H1 (cell line): ENCODE data around the gene TBC1D22A. TPM values are rescaled to one million over a fixed set of nuclear protein-coding genes. Genes with fewer than 3 reads are reported as not detected.

Experiments used
- CTCF ChIA-PET: fragments of 300-600 bp; sonication (Branson Sonifier 250); formaldehyde crosslinking; loops from one replicate; lab custom pipeline; 2021; ENCODE audit not compliant: partially characterized antibody; lab: Charles Lee
- POLR2A ChIA-PET: fragments of 300-600 bp; sonication (Branson Sonifier 250); formaldehyde crosslinking; loops from one replicate; lab custom pipeline; 2021; ENCODE audit warnings: inconsistent platforms; ENCODE audit not compliant: partially characterized antibody; lab: Charles Lee
- DNase-seq, 2 experiments: peaks; one replicate each; pipeline versions ENCODE4 v3.0.0 to v3.0.0-alpha.2; 2010 to 2022; ENCODE audit warnings: low spot score in 2 of 2, low read depth in 1 of 2, mixed read lengths in 1 of 2
- FAIRE-seq: peaks from 2 replicates; lab custom pipeline; 2011; peaks lifted over from hg19 to GRCh38; lab: Jason Lieb, UNC
- H2AFZ ChIP-seq: 2 replicates; pipeline ENCODE4 v1.8.1; 2012; ENCODE audit warnings: low read length, inconsistent platforms
- H2AK5ac ChIP-seq: 2 replicates; pipeline ENCODE4 v1.6.1; 2013; ENCODE audit warnings: low read depth, low read length
- H2BK120ac ChIP-seq: replicated peaks from 2 replicates; pipeline ENCODE3; 2013; ENCODE audit warnings: low read depth, low read length, inconsistent platforms
- H2BK12ac ChIP-seq: 2 replicates; pipeline ENCODE4 v1.6.1; 2013; ENCODE audit warnings: low read depth, low read length
- H2BK15ac ChIP-seq: 2 replicates; pipeline ENCODE4 v1.6.1; 2013; ENCODE audit warnings: low read length
- H2BK20ac ChIP-seq: 2 replicates; pipeline ENCODE4 v1.6.1; 2013; ENCODE audit warnings: low read length
- H2BK5ac ChIP-seq: 2 replicates; pipeline ENCODE4 v1.6.1; 2013; ENCODE audit warnings: low read depth, low read length
- H3K14ac ChIP-seq: 2 replicates; pipeline ENCODE4 v1.6.1; 2013; ENCODE audit warnings: inconsistent platforms; ENCODE audit not compliant: insufficient read length
- H3K18ac ChIP-seq: 2 replicates; pipeline ENCODE4 v1.6.1; 2013; ENCODE audit warnings: low read length; ENCODE audit errors: extremely low read depth
- H3K23ac ChIP-seq: 2 replicates; pipeline ENCODE4 v1.6.1; 2013; ENCODE audit warnings: inconsistent platforms; ENCODE audit not compliant: insufficient read length
- H3K23me2 ChIP-seq: 2 replicates; pipeline ENCODE4 v1.6.1; 2013; ENCODE audit warnings: low read depth, low read length
- H3K27ac ChIP-seq: 2 replicates; pipeline ENCODE4 v1.6.1; 2011; ENCODE audit warnings: low read depth, low read length, inconsistent platforms
- H3K27me3 ChIP-seq, 4 experiments: replicated peaks in 1 of 4; 1 replicate in 1 of 4; 2 replicates in 3 of 4; pipeline versions ENCODE4 v1.6.1 to v1.8.1; 2011 to 2013; ENCODE audit warnings: low read length in 3 of 4, mild to moderate bottlenecking in 3 of 4, inconsistent platforms in 2 of 4, mixed read lengths in 2 of 4, moderate library complexity in 1 of 4; ENCODE audit not compliant: control insufficient read depth in 3 of 4, insufficient read depth in 3 of 4; ENCODE audit errors: extremely low read depth in 1 of 4
- H3K36me3 ChIP-seq, 4 experiments: 2 replicates each; pipeline versions ENCODE4 v1.6.1 to v1.8.1; 2011 to 2013; ENCODE audit warnings: mild to moderate bottlenecking in 4 of 4, low read length in 3 of 4, moderate library complexity in 2 of 4, control low read depth in 1 of 4, inconsistent platforms in 1 of 4; ENCODE audit not compliant: insufficient read depth in 4 of 4, control insufficient read depth in 2 of 4
- H3K4ac ChIP-seq: replicated peaks from 2 replicates; pipeline ENCODE3; 2013; ENCODE audit warnings: low read length, low read depth, mixed read lengths, inconsistent platforms; ENCODE audit not compliant: insufficient read length
- H3K4me1 ChIP-seq, 4 experiments: replicated peaks in 1 of 4; 1 replicate in 1 of 4; 2 replicates in 3 of 4; pipeline versions ENCODE4 v1.6.1 to v1.8.1; 2011 to 2013; ENCODE audit warnings: low read length in 3 of 4, inconsistent platforms in 2 of 4, mixed read lengths in 1 of 4; ENCODE audit not compliant: insufficient read depth in 4 of 4, control insufficient read depth in 3 of 4
- H3K4me2 ChIP-seq, 2 experiments: 2 replicates each; pipeline versions ENCODE4 v1.6.1 to v1.8.1; 2011 to 2013; ENCODE audit warnings: low read depth in 2 of 2, low read length in 2 of 2, control low read depth in 1 of 2, inconsistent platforms in 1 of 2, mild to moderate bottlenecking in 1 of 2; ENCODE audit not compliant: insufficient read depth in 1 of 2
- H3K4me3 ChIP-seq, 4 experiments: fragments of 200-600, 300-600 bp in 1 of 4; sonication (generic), shearing (Covaris generic), sonication (Bioruptor Twin) in 1 of 4; 2 replicates each; pipeline versions ENCODE4 v1.5.1 to v1.8.1; 2011 to 2016; ENCODE audit warnings: low read length in 4 of 4, low read depth in 3 of 4, control low read depth in 2 of 4, inconsistent platforms in 2 of 4, mild to moderate bottlenecking in 2 of 4, mixed read lengths in 1 of 4, moderate library complexity in 1 of 4; ENCODE audit not compliant: insufficient read depth in 2 of 4; ENCODE audit errors: extremely low read depth in 1 of 4
- H3K56ac ChIP-seq: replicated peaks from 2 replicates; pipeline ENCODE3; 2013; ENCODE audit warnings: low read depth, mild to moderate bottlenecking, mixed read lengths, low read length, inconsistent platforms; ENCODE audit not compliant: insufficient read length
- H3K79me1 ChIP-seq: 2 replicates; pipeline ENCODE4 v1.6.1; 2013; ENCODE audit warnings: low read depth, low read length, control low read depth
- H3K79me2 ChIP-seq, 2 experiments: 2 replicates each; pipeline versions ENCODE4 v1.6.1 to v1.8.1; 2012 to 2013; ENCODE audit warnings: low read length in 2 of 2, mild to moderate bottlenecking in 2 of 2, inconsistent platforms in 1 of 2; ENCODE audit not compliant: insufficient read depth in 2 of 2, control insufficient read depth in 1 of 2
- H3K9ac ChIP-seq, 4 experiments: replicated peaks in 1 of 4; 1 replicate in 1 of 4; 2 replicates in 3 of 4; pipeline versions ENCODE4 v1.6.1 to v1.8.1; 2011 to 2013; ENCODE audit warnings: low read depth in 3 of 4, low read length in 3 of 4, control low read depth in 2 of 4, mild to moderate bottlenecking in 2 of 4, moderate library complexity in 2 of 4, inconsistent platforms in 1 of 4; ENCODE audit errors: extremely low read depth in 1 of 4
- H3K9me3 ChIP-seq, 2 experiments: 2 replicates each; pipeline versions ENCODE4 v1.6.1 to v1.8.1; 2012 to 2013; ENCODE audit warnings: mild to moderate bottlenecking in 2 of 2, moderate library complexity in 2 of 2, control low read depth in 1 of 2, inconsistent platforms in 1 of 2, low read depth in 1 of 2, low read length in 1 of 2, mixed read lengths in 1 of 2; ENCODE audit not compliant: insufficient read depth in 2 of 2
- H4K20me1 ChIP-seq, 2 experiments: replicated peaks in 1 of 2; 2 replicates each; pipeline versions ENCODE3 to v1.8.1; 2011 to 2013; ENCODE audit warnings: inconsistent platforms in 2 of 2, low read length in 2 of 2, mild to moderate bottlenecking in 1 of 2; ENCODE audit not compliant: insufficient read depth in 2 of 2, control insufficient read depth in 1 of 2
- H4K5ac ChIP-seq: 2 replicates; pipeline ENCODE4 v1.6.1; 2013; ENCODE audit warnings: low read length, low read depth, mixed read lengths, inconsistent platforms; ENCODE audit not compliant: insufficient read length
- H4K8ac ChIP-seq: 2 replicates; pipeline ENCODE4 v1.8.0; 2013; ENCODE audit warnings: mild to moderate bottlenecking, moderate library complexity, low read length, inconsistent platforms; ENCODE audit not compliant: insufficient read depth; ENCODE audit errors: extremely low read depth
- H4K91ac ChIP-seq: replicated peaks from 2 replicates; pipeline ENCODE3; 2013; ENCODE audit warnings: low read length, mixed read lengths, inconsistent platforms; ENCODE audit not compliant: insufficient read length
- EGR1 ChIP-seq: IDR thresholded peaks from 2 replicates; pipeline ENCODE4 v1.6.1; 2011; ENCODE audit warnings: low read depth, low read length, borderline replicate concordance
- GTF2F1 ChIP-seq: IDR thresholded peaks from 2 replicates; pipeline ENCODE4 v1.6.1; 2012; ENCODE audit warnings: low read depth, low read length, improper control_type of control experiment, borderline replicate concordance
- RXRA ChIP-seq: IDR thresholded peaks from 2 replicates; pipeline ENCODE4 v1.6.1; 2011; ENCODE audit warnings: low read depth, mild to moderate bottlenecking, low read length, moderate library complexity; ENCODE audit not compliant: insufficient read depth
- SP1 ChIP-seq: IDR thresholded peaks from 2 replicates; pipeline ENCODE4 v1.6.1; 2011; ENCODE audit warnings: low read depth, low read length
- WGBS, 2 experiments: shearing (Covaris generic) in 1 of 2; methylation state at CpG; one replicate each; pipeline versions ENCODE4 v1.1.6 to v1.1.7; 2013 to 2015; ENCODE audit warnings: low lambda C conversion rate in 2 of 2, mixed read lengths in 2 of 2, inconsistent platforms in 1 of 2, low coverage in 1 of 2, missing lambda C conversion rate in 1 of 2; ENCODE audit not compliant: insufficient replicate concordance in 2 of 2, insufficient coverage in 1 of 2, insufficient read length in 1 of 2; ENCODE audit errors: extremely low coverage in 1 of 2, missing lambda C conversion rate in 1 of 2; 5-methylcytosine and 5-hydroxymethylcytosine counted together
- polyA plus RNA-seq, 7 experiments: library from polyadenylated mRNA; depleted of rRNA in 3 of 7; stranded (reverse) in 5 of 7; unstranded in 2 of 7; fragments of >200 nt in 5 of 7; fragments of 200-250 nt in 2 of 7; gene quantifications; 1 replicate in 5 of 7; 2 replicates in 1 of 7; 4 replicates in 1 of 7; pipeline versions ENCODE4 v1.2.1 to v1.2.3, GENCODE V29; 2011 to 2013; ENCODE audit warnings: missing spikeins in 2 of 7, mixed read lengths in 2 of 7
- total RNA-seq: library from RNA; stranded (reverse); fragmentation: NEBNext Ultra II Directional; extraction: Animal tissue kit (Norgen Biotek cat#: 25700); gene quantifications from 2 replicates; pipeline ENCODE4 v1.2.1, GENCODE V29; 2021

The TBC1D22A gene
- total and polyA plus RNA-seq, 2 of the 8 experiments (the other 6 are each of a cell fraction or from before 2014, with no cell fraction given), result 11.9 to 18.4 TPM

DNA sequence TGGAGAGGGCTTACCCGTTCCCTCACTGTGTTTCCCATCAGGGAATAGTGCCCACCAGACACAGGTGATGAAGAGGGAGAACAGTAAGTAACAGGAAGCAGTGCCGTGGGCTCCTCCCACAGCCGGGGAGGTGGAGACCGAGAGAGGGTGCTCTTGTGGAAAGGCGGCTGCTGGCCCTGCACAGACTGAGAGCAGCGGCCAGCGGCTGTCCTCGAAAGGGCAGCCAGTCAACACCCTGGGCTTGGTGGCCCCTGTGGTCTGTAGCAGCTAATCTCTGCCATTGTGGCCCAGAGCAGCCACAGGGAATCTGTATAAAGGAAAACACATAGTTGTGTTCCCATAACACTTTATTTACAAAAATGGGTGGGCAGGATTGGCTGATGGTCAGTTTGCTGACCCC, 121.9 kb downstream of the TBC1D22A start:
- no peak overlapping the region for H2BK12ac ChIP-seq
- no peak overlapping the region for H4K5ac ChIP-seq
- no peak overlapping the region for H3K18ac ChIP-seq
- H3K9me3 ChIP-seq, result no peaks in the 10 kb centered on the region
- no peak for FAIRE-seq
- H3K23me2 ChIP-seq, result no peaks in the 10 kb centered on the region
- DNase-seq, result no peak
- H3K4me1 ChIP-seq, result peaks cover 0 to 4% (median under 1%) of the 10 kb centered on the region in 4 experiments; a peak in 1 of 7 replicates
- no peaks in the 10 kb centered on the region; a peak in 3 of 8 replicates for H3K36me3 ChIP-seq
- peak overlapping the region; percentile 9; the same call in 1 of the 2 replicates for H4K8ac ChIP-seq
- CTCF ChIA-PET, result no interaction called here
- H3K27ac ChIP-seq, result no peak overlapping the region
- no peak overlapping the region for H3K4ac ChIP-seq
- no peak overlapping the region for H2BK20ac ChIP-seq
- no peak overlapping the region; the same call in 1 of the 2 replicates for H2BK5ac ChIP-seq
- no peak overlapping the region for H3K23ac ChIP-seq
- no peak overlapping the region for H2AFZ ChIP-seq
- H3K79me2 ChIP-seq, result no peaks in the 10 kb centered on the region
- POLR2A ChIA-PET, result no interaction called here
- TF ChIP-seq GTF2F1 (no peak), EGR1 (no peak), RXRA (no peak), SP1 (no peak)
- peaks cover 1 to 9% of the 10 kb centered on the region in 2 experiments for H4K20me1 ChIP-seq
- H2BK15ac ChIP-seq, result no peak overlapping the region
- no peak overlapping the region for H3K9ac ChIP-seq
- H3K79me1 ChIP-seq, result 0 out of 2 replicates have a peak, but pooled peaks cover 12% of the 10 kb centered on the region
- no peak overlapping the region for H2BK120ac ChIP-seq
- no peak overlapping the region for H3K4me3 ChIP-seq
- H3K27me3 ChIP-seq, result no peaks in the 10 kb centered on the region
- no peak overlapping the region for H3K56ac ChIP-seq
- no peak overlapping the region for H3K14ac ChIP-seq
- 82% methylated on average over 8 of the region's 8 CpGs; no CpG with 5 or more reads in 1 of the 2 experiments for WGBS, 2 experiments
- H4K91ac ChIP-seq, result no peak overlapping the region
- H2AK5ac ChIP-seq, result no peak overlapping the region
- no peak overlapping the region for H3K4me2 ChIP-seq
